DND-41 (cell line): ENCODE data around the gene HLCS.

Source experiments
- CTCF ChIP-seq: IDR thresholded peaks from 2 replicates; pipeline ENCODE4 v1.5.1; 2012; ENCODE audit warnings: borderline replicate concordance, low read length, moderate library complexity, mild to moderate bottlenecking; ENCODE audit not compliant: poor library complexity, severe bottlenecking; ENCODE audit errors: extremely low read depth
- EZH2 ChIP-seq: IDR thresholded peaks from 3 replicates; pipeline ENCODE4 v1.6.1; 2012; ENCODE audit warnings: borderline replicate concordance, low read depth, mild to moderate bottlenecking, moderate library complexity, low read length, inconsistent platforms; ENCODE audit not compliant: severe bottlenecking

- TF ChIP-seq EZH2 = no peak
- TF ChIP-seq CTCF = no peak
Measured at GRCh38 chr21:36786186-36786585, 180.3 kb downstream of the HLCS start.
